ENCODE measurements around the gene SH3GL3. TPM values are rescaled to one million over a fixed set of nuclear protein-coding genes. Genes with fewer than 3 reads are reported as not detected.

The SH3GL3 gene
- total RNA-seq, 1 experiment from 2014 or later: 7.0 TPM

GRCh38 chr15:83585601-83586335 lies 138.6 kb downstream of the SH3GL3 start:
- H3K36me3 ChIP-seq (replicated peaks; ENCODE audit: control insufficient read depth, insufficient read depth, low read length): no peaks in the 10 kb centered on the region
- no peaks in the 10 kb centered on the region for H3K27me3 ChIP-seq (ENCODE audit: control insufficient read depth, insufficient read depth, low read length)
- DNase-seq: no peak
- no peak overlapping the region for H3K4me3 ChIP-seq (ENCODE audit: insufficient read depth, low read depth, low read length)

GRCh38 chr15:83587091-83587490 lies 139.9 kb downstream of the SH3GL3 start:
- DNase-seq: no peak
- Histone ChIP-seq H3K27me3 (ENCODE audit: control insufficient read depth, insufficient read depth, low read length) (no peaks in the 10 kb centered on the region), H3K4me3 (ENCODE audit: insufficient read depth, low read depth, low read length) (no peak overlapping the region), H3K36me3 (replicated peaks; ENCODE audit: control insufficient read depth, insufficient read depth, low read length) (no peaks in the 10 kb centered on the region)

- H3K4me3 ChIP-seq (ENCODE audit: insufficient read depth, low read depth, low read length): no peak overlapping the region
- H3K27me3 ChIP-seq (ENCODE audit: control insufficient read depth, insufficient read depth, low read length): no peaks in the 10 kb centered on the region
- DNase-seq: no peak
- H3K36me3 ChIP-seq (replicated peaks; ENCODE audit: control insufficient read depth, insufficient read depth, low read length): no peaks in the 10 kb centered on the region
These were observed 141.3 kb downstream of the SH3GL3 start for GRCh38 chr15:83588441-83588840.

GRCh38 chr15:83592370-83593040 lies 145.4 kb downstream of the SH3GL3 start:
- Histone ChIP-seq H3K36me3 (replicated peaks; ENCODE audit: control insufficient read depth, insufficient read depth, low read length) (no peaks in the 10 kb centered on the region), H3K4me3 (ENCODE audit: insufficient read depth, low read depth, low read length) (no peak overlapping the region), H3K27me3 (ENCODE audit: control insufficient read depth, insufficient read depth, low read length) (no peaks in the 10 kb centered on the region)
- DNase-seq: no peak

GRCh38 chr15:83595191-83595590 lies 148.1 kb downstream of the SH3GL3 start:
- H3K36me3 ChIP-seq (replicated peaks; ENCODE audit: control insufficient read depth, insufficient read depth, low read length): no peaks in the 10 kb centered on the region
- H3K4me3 ChIP-seq (ENCODE audit: insufficient read depth, low read depth, low read length): no peak overlapping the region
- DNase-seq: no peak
- H3K27me3 ChIP-seq (ENCODE audit: control insufficient read depth, insufficient read depth, low read length): no peaks in the 10 kb centered on the region

- H3K4me3 ChIP-seq (ENCODE audit: insufficient read depth, low read depth, low read length): no peak overlapping the region
- H3K27me3 ChIP-seq (ENCODE audit: control insufficient read depth, insufficient read depth, low read length): no peaks in the 10 kb centered on the region
- no peaks in the 10 kb centered on the region for H3K36me3 ChIP-seq (replicated peaks; ENCODE audit: control insufficient read depth, insufficient read depth, low read length)
- no peak for DNase-seq
These were observed 150.9 kb downstream of the SH3GL3 start for GRCh38 chr15:83598031-83598430.

GRCh38 chr15:83602021-83602420 lies 154.9 kb downstream of the SH3GL3 start:
- DNase-seq: no peak
- Histone ChIP-seq H3K36me3 (replicated peaks; ENCODE audit: control insufficient read depth, insufficient read depth, low read length) (no peaks in the 10 kb centered on the region), H3K4me3 (ENCODE audit: insufficient read depth, low read depth, low read length) (no peak overlapping the region), H3K27me3 (ENCODE audit: control insufficient read depth, insufficient read depth, low read length) (no peaks in the 10 kb centered on the region)

- no peak overlapping the region for H3K4me3 ChIP-seq (ENCODE audit: insufficient read depth, low read depth, low read length)
- H3K36me3 ChIP-seq (replicated peaks; ENCODE audit: control insufficient read depth, insufficient read depth, low read length): no peaks in the 10 kb centered on the region
- DNase-seq: no peak
- H3K27me3 ChIP-seq (ENCODE audit: control insufficient read depth, insufficient read depth, low read length): no peaks in the 10 kb centered on the region
These were observed 157.4 kb downstream of the SH3GL3 start for GRCh38 chr15:83604549-83604948.

GRCh38 chr15:83605111-83605945 lies 158.2 kb downstream of the SH3GL3 start:
- no peak overlapping the region for H3K4me3 ChIP-seq (ENCODE audit: insufficient read depth, low read depth, low read length)
- DNase-seq: no peak
- no peaks in the 10 kb centered on the region for H3K27me3 ChIP-seq (ENCODE audit: control insufficient read depth, insufficient read depth, low read length)
- H3K36me3 ChIP-seq (replicated peaks; ENCODE audit: control insufficient read depth, insufficient read depth, low read length): no peaks in the 10 kb centered on the region

GRCh38 chr15:83610132-83610531 lies 163.0 kb downstream of the SH3GL3 start:
- no peaks in the 10 kb centered on the region for H3K36me3 ChIP-seq (replicated peaks; ENCODE audit: control insufficient read depth, insufficient read depth, low read length)
- no peak for DNase-seq
- no peak overlapping the region for H3K4me3 ChIP-seq (ENCODE audit: insufficient read depth, low read depth, low read length)
- no peaks in the 10 kb centered on the region for H3K27me3 ChIP-seq (ENCODE audit: control insufficient read depth, insufficient read depth, low read length)

- Histone ChIP-seq H3K36me3 (replicated peaks; ENCODE audit: control insufficient read depth, insufficient read depth, low read length) (no peaks in the 10 kb centered on the region), H3K4me3 (ENCODE audit: insufficient read depth, low read depth, low read length) (no peak overlapping the region), H3K27me3 (ENCODE audit: control insufficient read depth, insufficient read depth, low read length) (no peaks in the 10 kb centered on the region)
- no peak for DNase-seq
These were observed 164.0 kb downstream of the SH3GL3 start for GRCh38 chr15:83610901-83611685.

GRCh38 chr15:83612226-83612625 lies 165.1 kb downstream of the SH3GL3 start:
- no peak overlapping the region for H3K4me3 ChIP-seq (ENCODE audit: insufficient read depth, low read depth, low read length)
- no peaks in the 10 kb centered on the region for H3K36me3 ChIP-seq (replicated peaks; ENCODE audit: control insufficient read depth, insufficient read depth, low read length)
- no peaks in the 10 kb centered on the region for H3K27me3 ChIP-seq (ENCODE audit: control insufficient read depth, insufficient read depth, low read length)
- no peak for DNase-seq

GRCh38 chr15:83612898-83613635 lies 165.9 kb downstream of the SH3GL3 start:
- DNase-seq: no peak
- no peak overlapping the region for H3K4me3 ChIP-seq (ENCODE audit: insufficient read depth, low read depth, low read length)
- no peaks in the 10 kb centered on the region for H3K27me3 ChIP-seq (ENCODE audit: control insufficient read depth, insufficient read depth, low read length)
- H3K36me3 ChIP-seq (replicated peaks; ENCODE audit: control insufficient read depth, insufficient read depth, low read length): no peaks in the 10 kb centered on the region

GRCh38 chr15:83613714-83614113 lies 166.6 kb downstream of the SH3GL3 start:
- H3K4me3 ChIP-seq (ENCODE audit: insufficient read depth, low read depth, low read length): no peak overlapping the region
- no peaks in the 10 kb centered on the region for H3K27me3 ChIP-seq (ENCODE audit: control insufficient read depth, insufficient read depth, low read length)
- no peaks in the 10 kb centered on the region for H3K36me3 ChIP-seq (replicated peaks; ENCODE audit: control insufficient read depth, insufficient read depth, low read length)
- DNase-seq: no peak

Measured in H7 (cell line).